HG03439 (cell line): ENCODE results near the gene WDR45.

Experiments used
- ATAC-seq: cut with Tn5 transposase; IDR thresholded peaks from one replicate; pipeline ENCODE4 v1.9.1; 2021; ENCODE audit warnings: mild to moderate bottlenecking, moderate library complexity; ENCODE audit not compliant: unreplicated experiment

The WDR45 gene

DNA sequence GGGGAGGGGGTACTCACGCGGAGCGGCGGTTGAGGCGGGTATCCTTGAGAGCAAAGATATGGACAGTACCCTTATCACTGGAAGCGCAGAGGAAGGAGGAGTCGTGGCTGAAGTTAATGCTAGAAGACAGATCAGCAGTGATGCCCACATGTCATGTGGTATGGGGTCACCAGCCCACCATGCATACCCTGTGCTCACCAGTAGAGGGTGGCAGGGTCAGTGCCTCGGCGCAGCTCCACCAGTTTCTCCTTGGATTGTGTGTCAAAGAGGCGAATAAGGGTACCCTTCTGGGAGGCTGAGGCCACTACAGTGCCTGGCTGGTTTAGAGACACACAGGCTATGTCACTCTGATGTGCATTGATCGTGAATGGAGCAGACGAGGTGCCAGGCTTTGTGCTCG lies 4.3 kb downstream of the WDR45 start:
- ATAC-seq = no peak

DNA sequence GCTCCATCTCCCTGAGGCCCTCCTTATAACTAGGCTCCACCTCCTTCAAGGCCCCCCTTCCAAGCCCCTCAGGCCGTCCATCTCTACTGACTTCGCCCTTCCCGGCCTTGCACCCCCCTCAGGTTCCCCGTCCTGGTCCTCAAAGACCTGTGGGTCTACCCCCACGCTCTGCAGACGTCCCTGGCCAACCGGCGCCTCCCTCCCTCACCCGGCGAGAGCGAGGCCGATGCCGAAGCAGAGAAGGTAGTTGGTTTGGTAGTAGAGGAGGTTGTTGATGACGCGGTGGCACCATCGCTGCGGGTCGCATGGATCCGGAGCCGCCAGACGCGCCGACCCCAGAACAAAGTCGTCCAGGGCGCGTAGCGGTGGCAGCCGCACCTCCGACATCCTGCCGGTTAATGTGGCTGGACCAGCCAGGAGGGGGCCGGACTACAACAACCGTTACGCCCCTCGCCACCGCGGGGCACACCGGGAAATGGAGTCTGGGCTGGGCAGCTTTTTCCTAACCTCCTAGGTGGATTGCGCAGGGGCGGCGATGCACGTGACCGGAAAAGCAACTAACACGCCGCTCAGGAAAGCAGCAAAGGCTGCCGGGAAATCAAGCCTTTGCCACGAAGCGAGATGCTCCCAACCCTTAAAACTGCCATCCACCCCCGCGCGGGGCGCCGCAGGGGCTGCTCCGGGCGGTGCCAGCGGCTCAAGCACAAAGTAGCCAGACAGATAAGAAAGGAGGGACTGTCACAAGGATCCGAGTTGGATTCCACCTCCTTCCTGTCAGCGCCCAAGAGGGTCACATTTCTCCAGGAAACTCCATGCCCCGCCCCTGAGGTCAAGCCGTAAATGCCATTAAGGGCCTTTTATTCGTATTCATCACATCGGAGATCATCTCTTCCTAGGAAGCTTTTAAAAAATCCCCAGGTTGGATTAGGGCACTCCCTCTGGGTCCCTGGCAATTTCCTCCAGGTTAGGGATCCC lies 5.8 kb downstream of the WDR45 start, which contains the start of gene PRAF2:
TSS of gene PRAF2 (minus strand) at position 402 of the 975 bp plus-strand sequence. CDS start at position 387, 15 bp downstream.
- peak; percentile 87 for ATAC-seq

DNA sequence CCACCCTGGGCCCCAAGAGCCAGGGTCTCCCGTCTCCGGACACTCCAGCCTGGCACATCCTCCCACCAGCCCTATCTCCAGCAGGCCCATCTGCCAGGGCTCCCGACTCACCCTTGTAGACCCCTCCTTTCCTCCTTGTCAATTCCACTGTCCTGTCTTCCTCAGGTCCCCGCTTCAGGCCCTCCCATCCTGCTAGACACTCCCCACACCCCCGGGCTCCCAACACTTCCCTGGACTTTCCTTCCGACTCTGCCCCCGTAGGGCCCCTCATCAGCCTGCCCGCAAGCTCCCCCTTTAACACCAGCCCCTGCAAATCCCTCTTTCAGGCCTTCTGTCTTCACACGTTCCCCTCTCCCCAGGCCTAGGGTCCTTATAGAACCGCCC lies 7.0 kb downstream of the WDR45 start:
- no peak for ATAC-seq

DNA sequence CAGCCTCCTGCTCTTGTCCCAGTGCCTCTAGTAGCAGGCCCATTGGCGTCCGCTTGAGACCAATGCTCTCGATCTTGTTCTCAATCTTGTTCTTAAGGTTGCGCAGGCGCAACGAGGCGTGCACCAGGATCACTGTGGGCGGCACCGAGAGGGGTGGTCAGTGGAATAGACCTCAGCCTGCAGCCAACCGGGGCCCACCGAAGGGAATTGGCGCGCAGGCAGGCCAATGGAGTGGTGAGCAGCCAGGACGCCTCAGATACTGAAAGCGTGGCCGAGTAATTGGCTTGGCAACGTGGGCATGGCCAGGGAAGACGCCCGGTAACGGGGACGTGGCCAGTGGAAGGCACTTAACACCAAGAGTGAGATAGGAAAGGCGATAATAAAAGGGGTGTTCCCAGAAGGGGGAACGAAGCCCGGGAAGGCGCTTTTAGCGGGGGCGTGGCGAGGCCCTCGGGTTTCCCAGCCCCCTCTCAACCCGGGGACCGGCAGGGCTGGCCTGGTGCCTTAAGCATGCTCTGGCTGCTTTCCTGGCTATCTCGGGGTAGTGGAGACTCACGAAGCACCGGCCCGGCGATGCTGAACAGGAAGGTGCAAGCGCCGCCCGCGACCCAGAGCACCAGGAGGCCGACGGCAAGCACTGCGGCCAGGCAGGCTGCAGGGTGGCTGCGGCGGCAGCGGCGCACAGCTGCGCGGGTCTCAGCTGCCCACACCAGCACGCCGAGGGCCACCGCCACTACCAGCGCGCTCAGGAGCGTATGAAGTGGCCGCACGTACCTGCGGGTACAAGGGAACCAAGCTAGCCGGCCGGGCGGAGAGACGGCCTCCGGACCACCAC lies 7.6 kb downstream of the WDR45 start:
- no peak for ATAC-seq

DNA sequence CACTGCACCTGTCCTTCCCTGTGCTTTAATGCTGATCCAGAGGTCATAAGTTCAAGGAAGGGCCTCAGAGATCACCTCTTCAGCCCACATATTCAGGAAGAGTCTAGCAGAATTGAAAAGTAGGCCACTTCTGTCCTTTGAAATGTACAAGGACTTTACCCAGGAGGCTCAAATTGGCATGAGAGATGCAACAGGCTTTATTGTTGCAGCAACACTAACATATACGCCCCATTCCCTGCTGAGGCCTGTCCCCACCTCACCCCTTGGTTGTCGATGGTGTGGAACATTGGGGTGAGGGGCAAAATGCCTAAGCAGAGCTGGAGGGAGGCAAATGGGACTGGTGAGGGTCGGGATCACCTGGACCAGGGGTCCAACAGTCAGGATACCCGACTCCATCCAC lies 8.7 kb downstream of the WDR45 start:
- ATAC-seq = no peak

DNA sequence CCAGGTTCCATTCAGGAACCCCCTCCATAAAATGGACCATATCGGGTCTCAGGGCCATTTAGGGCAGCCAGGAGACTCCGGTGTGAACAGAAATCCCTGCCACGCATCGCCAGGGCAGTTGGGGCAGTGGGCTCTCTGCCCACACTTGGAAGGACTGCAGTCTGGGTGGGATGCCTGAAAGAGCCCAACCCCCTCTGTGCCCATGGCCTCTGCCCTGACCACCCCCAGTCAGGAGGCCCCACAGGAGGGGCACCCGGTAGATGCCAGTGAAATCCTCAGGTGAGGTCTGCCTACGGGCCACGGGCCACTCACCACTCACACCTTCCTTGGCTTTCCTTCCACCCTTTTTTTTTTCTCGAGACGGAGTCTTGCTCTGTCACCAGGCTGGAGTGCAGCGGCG lies 10.6 kb downstream of the WDR45 start:
- no peak for ATAC-seq

DNA sequence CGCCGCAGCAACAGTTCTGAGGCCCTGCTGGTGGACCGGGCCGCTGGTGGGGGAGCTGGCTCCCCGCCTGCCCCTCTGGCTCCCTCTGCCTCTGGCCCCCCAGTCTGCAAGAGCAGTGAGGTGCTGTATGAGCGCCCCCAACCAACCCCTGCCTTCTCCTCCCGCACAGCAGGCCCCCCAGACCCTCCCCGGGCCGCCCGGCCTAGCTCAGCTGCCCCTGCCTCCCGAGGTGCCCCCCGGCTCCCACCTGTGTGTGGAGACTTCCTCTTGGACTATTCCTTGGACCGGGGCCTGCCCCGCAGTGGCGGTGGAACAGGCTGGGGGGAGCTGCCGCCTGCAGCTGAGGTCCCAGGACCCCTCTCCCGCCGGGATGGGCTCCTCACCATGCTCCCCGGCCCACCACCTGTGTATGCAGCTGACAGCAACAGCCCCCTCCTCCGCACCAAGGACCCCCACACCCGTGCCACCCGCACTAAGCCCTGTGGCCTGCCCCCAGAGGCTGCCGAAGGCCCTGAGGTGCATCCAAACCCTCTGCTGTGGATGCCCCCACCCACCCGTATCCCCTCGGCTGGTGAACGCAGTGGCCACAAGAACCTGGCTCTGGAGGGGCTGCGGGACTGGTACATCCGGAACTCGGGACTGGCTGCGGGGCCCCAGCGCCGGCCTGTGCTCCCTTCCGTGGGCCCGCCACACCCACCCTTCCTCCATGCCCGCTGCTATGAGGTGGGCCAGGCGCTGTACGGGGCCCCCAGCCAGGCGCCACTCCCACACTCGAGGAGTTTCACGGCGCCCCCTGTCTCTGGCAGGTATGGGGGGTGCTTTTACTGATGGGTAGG lies 12.2 kb downstream of the WDR45 start:
- no peak for ATAC-seq

DNA sequence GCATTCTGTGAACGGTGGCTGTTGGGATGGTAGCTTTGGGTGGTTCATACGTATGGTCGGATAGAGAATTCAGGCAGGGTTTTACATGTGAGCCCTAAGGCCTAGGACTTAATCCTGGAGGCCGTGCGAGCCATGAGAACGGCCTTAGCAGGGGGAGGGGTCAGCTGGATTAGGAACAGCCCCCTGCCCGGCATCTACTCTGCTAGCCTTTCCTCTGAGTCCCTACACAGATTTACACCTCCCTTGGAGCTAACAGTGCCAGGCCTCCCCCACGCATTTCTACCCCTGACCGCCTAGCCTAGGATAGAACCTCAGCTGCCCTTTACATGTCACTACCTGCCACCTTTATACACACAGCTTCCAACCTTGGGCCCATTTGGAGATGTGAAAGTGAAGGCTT lies 13.0 kb downstream of the WDR45 start:
- no peak for ATAC-seq

DNA sequence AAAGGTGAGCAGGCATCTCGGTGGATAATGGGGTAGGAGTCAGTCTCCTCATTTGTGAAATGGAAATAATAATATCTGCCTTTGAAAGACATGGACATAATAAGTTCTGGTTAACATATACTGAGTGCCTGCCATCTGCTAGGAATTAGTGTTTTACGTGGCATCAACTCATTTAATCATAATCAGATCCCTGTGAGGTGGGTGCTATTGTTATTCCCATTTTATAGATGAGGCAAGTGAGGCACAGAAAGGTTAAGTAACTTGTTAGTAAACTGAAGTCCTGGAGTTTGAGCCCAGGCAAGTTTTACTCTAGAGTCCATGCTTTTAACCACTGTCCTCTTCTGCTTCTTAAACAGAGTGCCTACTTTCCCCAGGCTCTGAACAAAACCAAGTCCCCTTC lies 13.4 kb downstream of the WDR45 start:
- no peak for ATAC-seq

DNA sequence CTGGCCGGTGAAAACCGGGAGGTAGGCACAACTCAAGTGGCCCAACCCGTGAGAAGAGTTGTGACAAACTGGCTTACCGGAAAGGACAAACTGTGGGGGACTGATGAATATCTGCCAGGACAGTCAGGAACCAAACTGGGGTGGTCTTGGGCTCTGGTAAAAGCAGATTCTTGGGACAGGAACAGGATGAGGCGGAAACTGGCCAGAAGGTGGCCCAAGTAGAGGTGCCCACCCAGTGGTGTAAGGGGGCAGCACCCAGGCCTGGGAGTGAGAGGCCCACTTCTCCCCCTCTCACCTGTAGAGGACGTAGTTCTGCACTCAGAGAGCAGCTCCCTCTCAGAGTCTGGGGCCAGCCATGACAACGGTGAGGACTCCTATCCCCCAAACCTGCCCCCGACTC lies 15.0 kb downstream of the WDR45 start:
- no peak for ATAC-seq

DNA sequence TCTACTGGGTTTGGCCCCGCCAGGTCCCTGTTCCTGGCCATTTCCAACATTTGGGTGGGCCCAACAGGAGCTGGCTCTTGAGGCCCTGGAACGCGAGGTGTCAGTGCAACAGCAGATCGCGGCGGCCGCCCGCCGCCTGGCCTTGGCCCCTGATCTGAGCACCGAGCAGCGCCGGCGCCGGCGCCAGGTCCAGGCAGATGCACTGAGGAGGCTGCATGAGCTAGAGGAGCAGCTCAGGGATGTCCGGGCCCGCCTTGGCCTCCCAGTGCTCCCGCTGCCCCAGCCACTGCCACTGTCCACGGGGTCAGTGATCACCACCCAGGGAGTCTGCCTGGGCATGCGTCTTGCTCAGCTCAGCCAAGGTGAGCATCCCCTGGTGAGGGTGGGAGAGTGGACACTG lies 15.4 kb downstream of the WDR45 start:
- no peak for ATAC-seq

DNA sequence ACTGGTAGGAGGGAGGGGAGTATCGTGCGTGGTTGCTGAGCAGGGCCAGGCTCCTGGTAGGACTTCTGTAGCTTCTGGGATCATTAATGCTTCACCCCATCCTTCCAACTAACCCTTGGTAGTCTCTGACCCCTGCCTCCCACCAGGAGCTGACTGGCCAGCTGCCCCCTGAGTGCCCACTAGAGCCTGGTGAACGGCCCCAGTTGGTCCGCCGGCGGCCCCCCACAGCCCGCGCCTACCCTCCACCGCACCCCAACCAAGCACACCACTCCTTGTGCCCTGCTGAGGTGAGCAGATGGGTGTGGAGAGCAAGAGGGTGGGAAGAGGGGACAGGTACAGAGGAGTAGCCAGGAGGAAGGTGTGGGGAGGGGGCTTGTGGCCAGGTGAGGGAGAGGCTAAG lies 16.0 kb downstream of the WDR45 start:
- ATAC-seq = no peak

DNA sequence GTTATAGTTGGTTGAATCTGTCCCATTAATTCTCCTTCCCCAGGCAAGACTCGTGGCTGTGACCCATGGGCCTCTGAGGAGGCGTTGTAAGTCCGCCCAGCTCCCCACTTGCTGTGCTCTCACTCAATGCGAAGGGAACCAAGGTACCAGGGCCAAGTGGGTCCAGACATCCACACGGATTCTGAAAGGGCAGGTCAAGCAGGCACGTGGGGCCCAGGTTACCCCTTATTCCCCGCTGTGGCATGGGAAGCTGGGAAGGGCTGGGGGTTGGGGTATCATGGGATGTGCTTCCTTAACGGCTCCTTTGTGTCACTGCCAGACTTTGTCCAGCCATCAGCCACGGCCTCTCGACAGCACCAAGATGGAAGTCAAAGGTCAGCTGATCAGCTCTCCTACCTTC lies 17.8 kb downstream of the WDR45 start:
- ATAC-seq = no peak

DNA sequence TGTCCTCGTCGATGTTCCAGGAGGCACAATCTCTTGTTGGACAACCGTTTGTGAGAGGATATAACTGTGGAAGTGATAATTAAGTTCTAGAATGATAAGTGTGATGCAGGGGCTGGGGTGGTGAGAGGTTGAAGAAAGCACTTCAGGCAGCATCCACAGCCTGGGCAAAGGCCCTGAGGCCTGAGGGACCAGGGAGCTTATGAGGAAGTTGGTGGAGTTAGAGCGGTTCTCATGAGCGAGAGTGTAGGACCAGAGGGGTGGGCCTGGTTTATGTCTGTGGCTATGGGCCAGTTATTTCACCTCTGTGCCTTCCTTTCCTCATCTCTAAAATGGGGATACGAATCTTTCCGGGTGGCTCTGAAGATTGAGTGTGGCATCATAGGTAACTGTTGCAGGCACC lies 18.2 kb downstream of the WDR45 start:
- no peak for ATAC-seq

DNA sequence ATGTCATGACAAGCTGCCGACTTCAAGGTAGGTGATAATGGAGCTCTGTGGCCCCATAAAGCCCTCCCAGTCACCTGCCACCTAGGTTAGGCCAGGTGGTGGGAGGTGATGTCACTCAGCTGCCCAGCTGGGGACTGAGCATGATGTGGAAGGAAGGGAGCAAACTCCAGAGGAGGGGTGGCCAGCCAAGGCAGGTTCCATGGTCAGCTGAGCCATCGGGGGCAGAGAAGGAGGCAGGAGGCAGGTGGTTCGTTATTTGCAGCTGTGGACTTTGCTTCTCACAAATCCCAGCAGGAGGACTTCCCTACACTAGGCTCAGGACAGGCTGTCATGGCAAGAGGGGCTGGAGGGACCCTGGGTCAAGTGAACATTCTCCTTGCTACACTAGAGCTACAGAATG lies 18.8 kb downstream of the WDR45 start:
- ATAC-seq = no peak

DNA sequence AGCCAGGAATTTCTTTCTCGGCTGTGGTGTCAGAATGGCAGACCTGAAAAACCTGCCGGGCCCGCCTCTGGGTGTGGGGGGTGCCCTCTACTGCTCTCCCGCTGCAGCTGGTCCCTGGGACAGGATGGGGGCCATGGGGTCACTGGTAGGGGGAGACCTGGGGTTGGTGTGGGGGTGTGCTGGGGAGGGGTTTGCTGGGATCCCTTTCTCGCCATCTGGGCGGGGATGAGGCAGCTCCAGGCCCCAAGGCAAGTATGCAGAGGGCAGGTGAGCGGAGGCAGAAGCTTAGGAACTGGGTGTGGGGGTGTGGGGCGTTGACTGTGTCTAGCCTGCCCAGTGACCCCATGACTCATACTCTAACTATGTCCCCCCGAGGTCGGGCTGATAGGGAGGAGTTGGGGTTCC lies 20.0 kb downstream of the WDR45 start:
- no peak for ATAC-seq

DNA sequence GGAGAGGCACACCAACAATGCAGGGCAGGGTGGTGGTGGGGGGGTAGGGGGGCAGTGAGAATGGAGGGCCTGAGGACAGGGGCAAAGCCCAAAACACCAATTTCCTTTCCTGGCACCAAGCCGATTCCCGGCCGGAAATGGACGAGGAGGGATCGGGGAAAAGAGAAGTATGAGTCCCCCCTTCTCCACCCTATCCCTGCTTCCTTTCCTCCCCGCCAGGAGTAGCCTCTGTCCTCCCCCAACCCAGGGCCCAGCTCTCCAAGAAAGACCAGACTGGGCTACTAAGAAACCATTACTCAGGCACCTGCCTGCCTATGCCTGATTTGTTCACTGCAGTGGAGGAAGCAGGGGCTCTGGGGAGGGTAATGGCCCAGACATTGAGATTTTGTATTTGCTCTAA lies 20.5 kb downstream of the WDR45 start:
- ATAC-seq = no peak

DNA sequence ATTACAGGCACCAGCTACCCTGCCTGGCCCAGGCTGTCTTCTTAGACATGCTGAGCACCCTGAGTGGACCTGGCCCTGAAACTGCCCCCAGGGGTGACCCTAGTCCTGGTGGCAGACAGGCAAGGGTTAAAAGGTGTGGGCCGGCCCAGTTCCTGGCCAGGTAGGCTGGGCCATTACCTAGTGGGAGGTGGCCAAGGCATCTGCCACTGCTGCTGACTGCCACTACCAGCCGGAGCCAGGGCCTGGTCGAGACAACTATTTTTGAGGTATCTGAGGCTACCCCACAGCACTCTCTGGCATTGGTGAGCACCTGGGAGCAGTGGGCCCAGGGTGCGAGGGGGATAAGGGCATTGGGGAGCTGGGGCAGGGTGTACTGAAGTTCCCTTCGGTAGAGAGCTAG lies 20.9 kb downstream of the WDR45 start, which contains the start of gene CCDC120:
TSS of gene CCDC120 (plus strand) at position 206 of the 400 bp plus-strand sequence. CDS start 3,043 bp downstream, outside the sequence.
- no peak for ATAC-seq

DNA sequence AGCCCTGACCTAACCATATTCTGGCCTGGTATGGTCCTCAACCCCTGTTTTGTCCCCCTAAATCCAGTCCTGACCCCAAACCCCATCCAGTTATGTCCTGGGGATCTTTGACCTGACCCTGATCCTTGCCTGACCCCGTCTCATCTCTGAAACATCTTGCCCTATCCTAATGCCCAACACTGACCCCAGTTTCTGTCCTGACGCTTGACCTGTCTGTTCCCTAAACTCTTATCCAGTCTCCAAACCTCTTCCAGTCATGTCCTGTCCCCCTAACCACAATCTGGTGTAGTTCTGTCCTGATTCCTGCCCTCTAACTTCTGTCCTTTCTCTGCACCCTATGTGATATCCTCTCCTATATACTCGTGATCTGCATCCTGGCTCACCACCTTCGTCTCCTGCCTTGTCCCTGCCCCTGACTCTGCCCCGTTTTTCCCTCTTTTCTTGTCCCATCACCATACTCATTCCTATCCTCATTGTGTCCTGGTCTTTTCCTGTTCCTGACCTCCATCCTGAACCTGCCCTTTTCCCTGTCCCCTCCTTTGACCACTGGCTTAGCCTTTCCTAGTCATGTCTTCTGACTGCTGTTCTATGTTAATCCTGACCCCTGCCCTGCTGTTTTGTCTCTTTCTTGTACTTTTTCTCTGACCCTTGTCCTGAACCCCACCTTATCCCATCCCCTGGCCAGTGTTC lies 25.5 kb downstream of the WDR45 start:
- no peak for ATAC-seq
